ENCODE results near the gene PTAR1. TPM values are rescaled to one million over a fixed set of nuclear protein-coding genes. Genes with fewer than 3 reads are reported as not detected.
A peak's percentile ranks its signal among the peaks of the same experiment; 100 is the strongest.

Gene PTAR1
- 10 to 100 TPM; 49.5 to 53.5 TPM for total RNA-seq
- polyA plus RNA-seq (ENCODE audit: insufficient read length in 6 of 6), result 100 to 1,000 TPM in 1 of 6 donors, 10 to 100 TPM in 5; 66.7 to 117 (median 82.6) TPM
- long read RNA-seq, donor 1, full-length matches to known transcripts, result 4 of 20 reads
- long read RNA-seq, donor 1, partial matches to known transcripts, result 16 of 20 reads
- long read RNA-seq, donor 1, other reads (novel, unspliced or antisense), result 0 of 20 reads
- long read RNA-seq, donor 2, transcript PTAR1-205 (2 exons, 1,689 nt), result major isoform, 5 of 27 reads
- long read RNA-seq, donor 2, partial matches to known transcripts, result 21 of 27 reads
- long read RNA-seq, donor 2, other reads (novel, unspliced or antisense), result 0 of 27 reads
- long read RNA-seq, donor 3, partial matches to known transcripts, result 10 of 13 reads
- long read RNA-seq, donor 3, other reads (novel, unspliced or antisense), result 0 of 13 reads
- long read RNA-seq, donor 4, partial matches to known transcripts, result 0 of 3 reads
- long read RNA-seq, donor 4, other reads (novel, unspliced or antisense), result 1 of 3 reads
- long read RNA-seq, donor 5, partial matches to known transcripts, result 12 of 14 reads
- long read RNA-seq, donor 5, other reads (novel, unspliced or antisense), result 0 of 14 reads
- long read RNA-seq, donor 6, full-length matches to known transcripts, result 4 of 12 reads
- long read RNA-seq, donor 6, partial matches to known transcripts, result 8 of 12 reads
- long read RNA-seq, donor 6, other reads (novel, unspliced or antisense), result 0 of 12 reads
- long read RNA-seq, donor 7, partial matches to known transcripts, result 0 of 1 reads
- long read RNA-seq, donor 7, other reads (novel, unspliced or antisense), result 0 of 1 reads
- long read RNA-seq, donor 8, partial matches to known transcripts, result 8 of 11 reads
- long read RNA-seq, donor 8, other reads (novel, unspliced or antisense), result 0 of 11 reads
- long read RNA-seq, donor 9, result 0 reads
- long read RNA-seq, donor 10, result 0 reads
- long read RNA-seq, donor 11, partial matches to known transcripts, result 0 of 2 reads
- long read RNA-seq, donor 11, other reads (novel, unspliced or antisense), result 0 of 2 reads
- long read RNA-seq, donor 12, partial matches to known transcripts, result 5 of 6 reads
- long read RNA-seq, donor 12, other reads (novel, unspliced or antisense), result 0 of 6 reads

DNA sequence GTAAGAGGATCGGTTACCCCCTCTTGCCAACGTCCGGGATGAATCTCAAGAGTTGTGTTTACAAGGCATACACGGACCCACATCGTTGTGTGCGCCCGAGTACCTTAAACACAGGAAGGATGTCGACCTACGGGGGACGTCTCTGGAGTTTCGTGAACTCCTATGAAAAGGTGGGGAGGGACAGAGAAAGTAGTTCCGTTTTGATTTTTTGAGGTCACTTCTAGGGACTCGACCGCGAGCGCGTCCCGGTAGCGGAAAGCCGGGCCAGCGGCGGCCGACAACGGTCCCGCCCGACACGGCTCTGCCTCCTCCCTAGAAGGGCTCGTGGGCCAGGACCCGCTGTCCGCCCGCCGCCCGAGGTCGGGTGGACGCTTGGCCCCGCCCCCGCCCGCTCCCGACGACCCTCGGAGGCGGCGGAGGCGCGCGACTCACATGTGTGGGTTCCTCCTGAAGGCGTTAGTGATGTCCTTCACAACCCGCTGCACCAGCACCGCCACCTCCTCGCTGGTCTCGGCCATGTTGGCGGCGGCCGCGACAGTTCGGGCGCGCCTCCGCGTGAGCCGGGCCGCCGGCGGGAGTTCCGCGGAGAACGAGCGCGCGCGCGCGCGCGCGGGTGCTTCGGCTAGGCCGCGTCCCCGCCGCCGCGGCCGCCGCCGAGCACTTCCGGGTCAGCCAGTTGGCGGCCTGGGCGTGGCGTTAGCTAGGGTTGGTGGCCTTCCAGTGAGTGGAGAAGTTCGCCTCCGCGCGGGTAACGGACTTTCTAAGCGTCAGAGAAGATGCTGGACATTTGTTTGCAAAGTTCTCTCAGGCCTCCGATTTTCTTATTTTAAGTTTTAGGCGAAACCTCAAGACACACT, at the start of gene PTAR1:
Gene PTAR1 (minus strand): TSS at position 591 of the 857 bp plus-strand sequence. CDS start 73 bp downstream, at position 518.
- peak; percentile 97 for ATAC-seq
- H3K4me3 ChIP-seq, result peak within 1 kb of the TSS; percentile 59 to 86
- no peaks in the 10 kb centered on the region for H3K36me3 ChIP-seq
- H3K27me3 ChIP-seq, result no peaks in the 10 kb centered on the region
- no peaks in the 10 kb centered on the region for H3K9me3 ChIP-seq
- intact Hi-C loops (cut with DNase I), result no loop called here
- peaks cover 2 to 30% of the 10 kb centered on the region in 2 donors for H3K4me1 ChIP-seq
- peak; percentile 93 to 97 (median 95) for DNase-seq
- TF ChIP-seq CTCF (IDR thresholded peaks at IDR 0.05), result no peak
- H3K27ac ChIP-seq, result peak within 1 kb of the TSS; percentile 98 to 99

DNA sequence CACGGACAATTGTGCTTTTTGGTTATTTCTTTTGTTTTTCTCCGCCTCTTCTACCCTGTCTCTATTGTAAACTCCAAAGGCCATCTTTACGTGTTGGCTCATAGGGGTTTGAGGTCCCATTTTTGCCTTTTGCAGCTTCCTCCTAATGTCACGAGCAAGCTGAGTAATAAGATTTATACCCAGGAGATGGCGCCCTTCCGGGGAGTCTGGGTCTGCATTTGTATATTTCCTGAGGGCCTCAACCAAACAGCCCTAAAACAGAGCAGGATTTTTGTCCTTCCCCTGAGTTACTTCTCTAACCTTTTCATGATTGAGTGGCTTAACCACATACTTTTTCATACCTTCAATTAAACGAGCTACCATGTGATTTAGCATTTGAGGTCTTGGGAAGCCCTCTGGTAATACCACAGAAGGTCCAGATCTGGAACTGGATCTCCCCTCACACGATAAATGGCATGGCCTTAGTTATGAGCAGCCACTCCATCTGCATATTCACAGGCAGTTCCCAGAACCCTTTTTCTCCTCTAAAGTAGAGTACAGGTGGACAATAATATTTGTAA, 49.6 kb upstream of the PTAR1 start:
- TF ChIP-seq CTCF (IDR thresholded peaks at IDR 0.05), result no peak
- Histone ChIP-seq H3K36me3 (no peaks in the 10 kb centered on the region), H3K27me3 (no peaks in the 10 kb centered on the region), H3K9me3 (no peaks in the 10 kb centered on the region), H3K4me3 (no peak overlapping the region), H3K4me1 (peaks cover 4% of the 10 kb centered on the region in 2 donors), H3K27ac (no peak overlapping the region)
- no peak for DNase-seq
- intact Hi-C loops (cut with DNase I), result no loop called here
- no peak for ATAC-seq

GRCh38 chr9:69806627-69807026, 46.8 kb upstream of the PTAR1 start:
- Histone ChIP-seq H3K27ac (no peak overlapping the region), H3K4me1 (peaks cover 4% of the 10 kb centered on the region in 2 donors), H3K9me3 (no peaks in the 10 kb centered on the region), H3K4me3 (no peak overlapping the region), H3K36me3 (no peaks in the 10 kb centered on the region), H3K27me3 (no peaks in the 10 kb centered on the region)
- no peak for TF ChIP-seq CTCF (IDR thresholded peaks at IDR 0.05)
- DNase-seq (peak in 1 of 4 donors; percentile 56), ATAC-seq (peak; percentile 26)
- intact Hi-C loops (cut with DNase I), result no loop called here

- Histone ChIP-seq H3K27me3 (no peaks in the 10 kb centered on the region), H3K36me3 (no peaks in the 10 kb centered on the region), H3K4me3 (no peak overlapping the region), H3K4me1 (peaks cover 4% of the 10 kb centered on the region in 2 donors), H3K27ac (no peak overlapping the region), H3K9me3 (no peaks in the 10 kb centered on the region)
- peak; percentile 92 for ATAC-seq
- TF ChIP-seq CTCF (IDR thresholded peaks at IDR 0.05), result no peak
- peak in 2 of 4 donors; percentile 92 to 93 for DNase-seq
- intact Hi-C loops (cut with DNase I), result no loop called here
These were observed 46.2 kb upstream of the PTAR1 start for GRCh38 chr9:69805962-69806515.

Measured in left lung (tissue), 14 donors.